K562 (cell line): Measurements from ENCODE around the gene FAM24B. TPM values are rescaled to one million over a fixed set of nuclear protein-coding genes. Genes with fewer than 3 reads are reported as not detected.

Experiments
- ATAC-seq: fragments of 200-7000 bp; cut with Tn5 transposase; 3 replicates; pipeline ENCODE4 v1.9.1; 2020; ENCODE audit warnings: moderate library complexity
- BruUV-seq: library from RNA; stranded (reverse); fragments of 400-500 nt; replicated peaks from 2 replicates; lab custom pipeline; 2021; lab: Mats Ljungman, UMichigan
- CTCF ChIA-PET: fragments of 300-600 bp; formaldehyde crosslinking; extraction: SDS; loops from one replicate; lab custom pipeline; 2021; ENCODE audit warnings: low intra/inter-chr PET ratio; lab: Yijun Ruan, JAX
- POLR2A ChIA-PET: fragments of 300-600, 350-650 bp; sonication (Branson Sonifier 250); formaldehyde crosslinking; extraction: SDS; loops from one replicate; lab custom pipeline; 2021; ENCODE audit warnings: antibody characterized with exemption, inconsistent platforms; lab: Yijun Ruan, JAX
- DNase-seq, 4 experiments: peaks; one replicate each; pipeline versions ENCODE4 v3.0.0 to v3.0.0-alpha.2; 2011 to 2018; ENCODE audit warnings: low spot score in 3 of 4, mixed read lengths in 3 of 4; ENCODE audit errors: extremely low read depth in 1 of 4
- FAIRE-seq: peaks from 2 replicates; lab custom pipeline; 2011; peaks lifted over from hg19 to GRCh38; lab: Jason Lieb, UNC
- H2AFZ ChIP-seq: 2 replicates; pipeline ENCODE4 v1.6.0; 2011; ENCODE audit warnings: low read depth, low read length, control low read depth, inconsistent platforms
- H3K27ac ChIP-seq: fragments of 200-600 bp; 3 replicates; pipeline ENCODE4 v1.8.0; 2011; ENCODE audit warnings: low read depth, mild to moderate bottlenecking, control low read depth, inconsistent platforms, low read length, moderate library complexity, mixed read lengths; ENCODE audit errors: extremely low read depth
- H3K27me3 ChIP-seq, 2 experiments: fragments of 300-600 bp in 1 of 2; 2 replicates in 1 of 2; 3 replicates in 1 of 2; pipeline versions ENCODE4 v1.6.0 to v1.8.0; 2011; ENCODE audit warnings: inconsistent platforms in 2 of 2, low read length in 2 of 2, mild to moderate bottlenecking in 1 of 2, mixed read lengths in 1 of 2, moderate library complexity in 1 of 2; ENCODE audit not compliant: control insufficient read depth in 2 of 2, insufficient read depth in 2 of 2
- H3K36me3 ChIP-seq: fragments of 300-600 bp; 3 replicates; pipeline ENCODE4 v1.8.0; 2011; ENCODE audit warnings: mild to moderate bottlenecking, low read length, inconsistent platforms; ENCODE audit not compliant: control insufficient read depth, insufficient read depth
- H3K4me1 ChIP-seq, 2 experiments: fragments of 200-600 bp in 1 of 2; replicated peaks in 1 of 2; 2 replicates in 1 of 2; 3 replicates in 1 of 2; pipeline versions ENCODE4 v1.5.1 to v1.8.0; 2011; ENCODE audit warnings: inconsistent platforms in 2 of 2, low read length in 2 of 2, mild to moderate bottlenecking in 1 of 2, mixed read lengths in 1 of 2, moderate library complexity in 1 of 2; ENCODE audit not compliant: control insufficient read depth in 2 of 2, insufficient read depth in 2 of 2
- H3K4me2 ChIP-seq: 2 replicates; pipeline ENCODE4 v1.6.1; 2011; ENCODE audit warnings: low read length, control low read depth, inconsistent platforms, mixed read lengths; ENCODE audit not compliant: insufficient read depth
- H3K4me3 ChIP-seq: fragments of 200-600 bp; sonication (generic), shearing (Covaris generic); 2 replicates; pipeline ENCODE4 v1.5.1; 2016; ENCODE audit warnings: control low read depth, inconsistent platforms
- H3K79me2 ChIP-seq: fragments of 200-600 bp; 3 replicates; pipeline ENCODE4 v1.8.0; 2011; ENCODE audit warnings: low read length, inconsistent platforms; ENCODE audit not compliant: control insufficient read depth, insufficient read depth
- H3K9ac ChIP-seq, 2 experiments: 2 replicates each; pipeline versions ENCODE4 v1.6.0 to v1.6.1; 2011; ENCODE audit warnings: low read depth in 2 of 2, low read length in 2 of 2, control low read depth in 1 of 2, inconsistent platforms in 1 of 2, mild to moderate bottlenecking in 1 of 2, mixed read lengths in 1 of 2; ENCODE audit not compliant: insufficient read depth in 1 of 2
- H3K9me1 ChIP-seq: one replicate; pipeline ENCODE4 v1.6.0; 2011; ENCODE audit warnings: inconsistent platforms, mild to moderate bottlenecking, low read length, moderate library complexity; ENCODE audit not compliant: control insufficient read depth, insufficient read depth
- H3K9me3 ChIP-seq: replicated peaks from 2 replicates; pipeline ENCODE4 v1.5.1; 2011; ENCODE audit warnings: low read depth, low read length, inconsistent platforms; ENCODE audit not compliant: control insufficient read depth, insufficient read depth
- H4K20me1 ChIP-seq: replicated peaks from 2 replicates; pipeline ENCODE4 v1.6.1; 2011; ENCODE audit warnings: low read length, inconsistent platforms, mixed read lengths; ENCODE audit not compliant: control insufficient read depth, insufficient read depth
- E2F8 ChIP-seq: fragments of 450-650 bp; IDR thresholded peaks from 2 replicates; pipeline ENCODE4 v1.7.1; 2018; ENCODE audit warnings: mild to moderate bottlenecking, low read depth; ENCODE audit not compliant: partially characterized antibody
- GATAD2B ChIP-seq: fragments of 450-650 bp; IDR thresholded peaks from 2 replicates; pipeline ENCODE4 v1.6.1; 2017; ENCODE audit warnings: mild to moderate bottlenecking, borderline replicate concordance
- MEF2A ChIP-seq: IDR thresholded peaks from 2 replicates; pipeline ENCODE4 v1.6.1; 2011; ENCODE audit warnings: low read depth, mild to moderate bottlenecking, low read length, moderate library complexity; ENCODE audit not compliant: control insufficient read depth
- SMARCA4 ChIP-seq: fragments of 450-650 bp; IDR thresholded peaks from 2 replicates; pipeline ENCODE4 v1.6.1; 2016
- ZFX ChIP-seq: sonication (generic); formaldehyde crosslinking; IDR thresholded peaks from 2 replicates; pipeline ENCODE4 v1.8.0; 2022; ENCODE audit warnings: mild to moderate bottlenecking, missing genetic modification reagents, moderate library complexity
- ZNF354B ChIP-seq: fragments of 250-450 bp; sonication (Bioruptor Pico); IDR thresholded peaks from 2 replicates; pipeline ENCODE4 v1.4.0; 2020
- ZNF407 ChIP-seq: fragments of 450-650 bp; IDR thresholded peaks from 2 replicates; pipeline ENCODE4 v1.6.1; 2016; ENCODE audit warnings: low read depth
- ZNF707 ChIP-seq: fragments of 250-450 bp; sonication (Bioruptor Pico); conservative IDR thresholded peaks from 2 replicates; pipeline ENCODE4 v1.8.0; 2022; ENCODE audit warnings: inconsistent platforms, mild to moderate bottlenecking, moderate library complexity
- ZNF740 ChIP-seq, 3 experiments: fragments of 200-800 bp in 1 of 3; sonication (Bioruptor generic) in 1 of 3; sonication (generic) in 1 of 3; formaldehyde crosslinking in 1 of 3; IDR thresholded peaks; 2 replicates each; pipeline versions ENCODE4 v1.6.1 to v1.8.0; 2016 to 2022; ENCODE audit warnings: mild to moderate bottlenecking in 2 of 3, missing compliant biosample characterization in 2 of 3, missing genetic modification characterization in 2 of 3, missing genetic modification reagents in 1 of 3
- WGBS: fragments of 100-300 bp; shearing (Covaris generic); methylation state at CpG from one replicate; pipeline ENCODE4 v1.1.6; 2016; ENCODE audit warnings: low coverage, mixed read lengths; ENCODE audit not compliant: insufficient coverage; ENCODE audit errors: missing lambda C conversion rate; 5-methylcytosine and 5-hydroxymethylcytosine counted together
- in situ Hi-C: fragments of 300-500 bp; cut with MboI; formaldehyde crosslinking; loops from 4 replicates; pipeline ENCODE4 v1.15.0; 2018; ENCODE audit warnings: inconsistent platforms, mixed read lengths
- intact Hi-C: fragments of 100-400 bp; cut with micrococcal nuclease; formaldehyde crosslinking; loops from 2 replicates; pipeline ENCODE4 v1.14.2; 2022
- polyA plus RNA-seq, 8 experiments: library from polyadenylated mRNA; depleted of rRNA in 4 of 8; stranded (reverse) in 5 of 8; unstranded in 3 of 8; fragments of >200 nt; fragmentation: Nextera tagmentation in 2 of 8; fragmentation: Illumina TruSeq in 1 of 8; extraction: Ambion mirVana in 2 of 8; extraction: Trizol in 1 of 8; gene quantifications; 2 replicates each; pipeline versions ENCODE4 v1.2.1 to v1.2.3, GENCODE V29; 2011 to 2014; ENCODE audit warnings: inconsistent platforms in 1 of 8, missing spikeins in 1 of 8
- total RNA-seq, 7 experiments: library from RNA; depleted of rRNA in 6 of 7; stranded (reverse); fragments of >200 nt in 6 of 7; fragmentation: Illumina TruSeq in 2 of 7; extraction: Trizol in 2 of 7; gene quantifications; 2 replicates each; pipeline versions ENCODE4 v1.2.1 to v1.2.3, GENCODE V29; 2011 to 2021; ENCODE audit warnings: low replicate concordance in 1 of 7

The FAM24B gene
- total and polyA plus RNA-seq, 9 of the 15 experiments (the other 6 are each of a cell fraction or from before 2014, with no cell fraction given): 6.0 to 19.6 (median 9.2) TPM

- no peak for TF ChIP-seq ZNF707 (CRISPR knock-in tag)
Observed at GRCh38 chr10:122855745-122856144, 23.6 kb downstream of the FAM24B start (continued).

- FAIRE-seq (no peak), DNase-seq (no peak), ATAC-seq (no peak)
- Histone ChIP-seq H3K4me2 (no peak overlapping the region), H2AFZ (no peak overlapping the region), H3K9me3 (no peaks in the 10 kb centered on the region), H3K36me3 (peaks cover 39% of the 10 kb centered on the region; the same call in 2 of the 3 replicates), H3K27me3 (no peaks in the 10 kb centered on the region), H3K9ac (no peak overlapping the region), H3K4me3 (no peak overlapping the region), H3K27ac (no peak overlapping the region), H3K4me1 (no peaks in the 10 kb centered on the region; a peak in 1 of 5 replicates), H4K20me1 (peaks cover 11% of the 10 kb centered on the region), H3K9me1 (no peaks in the 10 kb centered on the region), H3K79me2 (peaks cover 21% of the 10 kb centered on the region)
- 90% methylated on average over 3 of the region's 5 CpGs for WGBS
- in situ Hi-C loops (no loop called here), intact Hi-C loops (no loop called here)
- CTCF ChIA-PET: no interaction called here
- no TSS peak for BruUV-seq
- POLR2A ChIA-PET: interaction anchor here (1.0 kb wide), 1 partner anchor 61 kb away, joined by 3 read pairs; no protein-coding TSS in a partner anchor
- TF ChIP-seq GATAD2B (no peak), MEF2A (no peak), ZNF740 (CRISPR knock-in tag; IDR thresholded peaks at IDR 0.05) (no peak), ZNF740 (tag; IDR thresholded peaks at IDR 0.05) (no peak), ZNF407 (no peak), SMARCA4 (no peak), ZNF354B (CRISPR knock-in tag) (no peak), E2F8 (no peak), ZFX (CRISPR knock-in tag) (no peak)
Observed at GRCh38 chr10:122854648-122855047, 24.7 kb downstream of the FAM24B start.
